ENCODE measurements around the gene ANKRD13D.

DNA sequence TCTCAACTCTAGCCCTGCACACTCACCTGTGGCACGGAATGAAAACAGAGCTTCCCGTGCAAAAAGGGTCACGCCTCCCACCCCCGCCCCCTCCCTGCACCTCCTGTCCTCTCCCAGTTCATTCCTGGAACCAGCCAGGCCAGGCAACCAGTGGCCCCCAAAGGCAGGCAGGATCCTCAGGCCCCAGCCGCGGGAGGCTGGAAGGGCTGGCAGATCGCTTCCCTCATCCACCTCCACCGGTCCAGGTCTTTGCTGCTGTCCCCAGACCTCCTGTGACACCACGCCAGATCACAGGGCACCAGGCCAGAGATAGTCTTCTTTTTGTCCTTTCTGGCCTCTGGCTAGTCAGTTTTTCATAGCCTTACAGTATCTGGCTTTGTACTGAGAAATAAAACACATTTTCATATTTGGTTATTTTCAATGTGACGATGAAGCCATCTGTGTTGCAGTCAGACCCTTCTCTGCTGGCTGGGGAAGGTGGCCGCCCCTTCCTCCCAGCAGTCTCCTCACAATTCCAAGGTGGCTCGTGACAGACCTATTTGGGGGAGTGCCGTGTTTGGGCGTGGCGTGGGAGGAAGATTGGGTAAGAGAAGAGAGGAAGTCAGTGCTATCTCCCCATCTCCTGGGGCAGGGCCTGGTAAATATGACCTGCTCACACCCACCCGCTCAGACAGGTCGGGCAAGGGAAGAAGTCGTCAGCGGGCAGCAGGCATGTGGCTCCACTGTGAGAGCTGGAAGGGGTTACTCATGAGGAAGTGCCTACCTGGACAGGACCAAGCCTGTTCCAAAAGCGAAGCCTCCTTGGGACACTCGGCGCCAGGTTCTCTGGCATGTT is 23.3 kb downstream of the ANKRD13D start:
- TF ChIP-seq, protein P1, sequence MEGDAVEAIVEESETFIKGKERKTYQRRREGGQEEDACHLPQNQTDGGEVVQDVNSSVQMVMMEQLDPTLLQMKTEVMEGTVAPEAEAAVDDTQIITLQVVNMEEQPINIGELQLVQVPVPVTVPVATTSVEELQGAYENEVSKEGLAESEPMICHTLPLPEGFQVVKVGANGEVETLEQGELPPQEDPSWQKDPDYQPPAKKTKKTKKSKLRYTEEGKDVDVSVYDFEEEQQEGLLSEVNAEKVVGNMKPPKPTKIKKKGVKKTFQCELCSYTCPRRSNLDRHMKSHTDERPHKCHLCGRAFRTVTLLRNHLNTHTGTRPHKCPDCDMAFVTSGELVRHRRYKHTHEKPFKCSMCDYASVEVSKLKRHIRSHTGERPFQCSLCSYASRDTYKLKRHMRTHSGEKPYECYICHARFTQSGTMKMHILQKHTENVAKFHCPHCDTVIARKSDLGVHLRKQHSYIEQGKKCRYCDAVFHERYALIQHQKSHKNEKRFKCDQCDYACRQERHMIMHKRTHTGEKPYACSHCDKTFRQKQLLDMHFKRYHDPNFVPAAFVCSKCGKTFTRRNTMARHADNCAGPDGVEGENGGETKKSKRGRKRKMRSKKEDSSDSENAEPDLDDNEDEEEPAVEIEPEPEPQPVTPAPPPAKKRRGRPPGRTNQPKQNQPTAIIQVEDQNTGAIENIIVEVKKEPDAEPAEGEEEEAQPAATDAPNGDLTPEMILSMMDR (IDR thresholded peaks at IDR 0.05; ENCODE audit: low read length), result no peak
- no peak for TF ChIP-seq EZH2 (IDR thresholded peaks at IDR 0.05; ENCODE audit: borderline replicate concordance, low read length)
